Stimulated activated CD8-positive, alpha-beta memory T cell treated with anti-CD3 and anti-CD28 coated beads, Interleukin-12 subunit alpha, Interleukin-12 subunit beta, amount 100 ng/mL, for 4 hours (primary cell): ENCODE results near the gene ZNF526.
A peak's percentile ranks its signal among the peaks of the same experiment; 100 is the strongest.

Experiments used
- DNase-seq: peaks from one replicate; pipeline ENCODE4 v3.0.0-alpha.2; 2020; ENCODE audit warnings: low read depth

Gene ZNF526

GRCh38 chr19:42267644-42268141, 47.6 kb downstream of the ZNF526 start:
- DNase-seq = no peak

- peak; percentile 97 for DNase-seq
These were observed 48.1 kb downstream of the ZNF526 start for GRCh38 chr19:42268142-42268703.

- DNase-seq = peak; percentile 98
These were observed 48.8 kb downstream of the ZNF526 start, which contains the start of gene CIC for GRCh38 chr19:42268704-42269477. Gene CIC (plus strand): TSS chr19:42269252. CDS start chr19:42271784, 2,532 bp downstream.

GRCh38 chr19:42269478-42270345, 49.6 kb downstream of the ZNF526 start:
- no peak for DNase-seq

GRCh38 chr19:42270346-42271044, 50.4 kb downstream of the ZNF526 start:
- DNase-seq = peak; percentile 30

- no peak for DNase-seq
These were observed 50.9 kb downstream of the ZNF526 start for GRCh38 chr19:42271045-42271419.

GRCh38 chr19:42271861-42272534, 51.9 kb downstream of the ZNF526 start:
- DNase-seq = no peak

GRCh38 chr19:42272535-42272897, 52.4 kb downstream of the ZNF526 start:
- no peak for DNase-seq

GRCh38 chr19:42272989-42273406, 52.9 kb downstream of the ZNF526 start:
- no peak for DNase-seq

GRCh38 chr19:42273407-42274064, 53.4 kb downstream of the ZNF526 start:
- no peak for DNase-seq

- DNase-seq = no peak
These were observed 54.1 kb downstream of the ZNF526 start for GRCh38 chr19:42274065-42274682.

GRCh38 chr19:42275103-42275502, 55.0 kb downstream of the ZNF526 start:
- DNase-seq = no peak

- DNase-seq = no peak
These were observed 55.4 kb downstream of the ZNF526 start for GRCh38 chr19:42275517-42275916.

GRCh38 chr19:42276284-42276683, 56.2 kb downstream of the ZNF526 start:
- DNase-seq = no peak

GRCh38 chr19:42276821-42277220, 56.7 kb downstream of the ZNF526 start:
- DNase-seq = no peak
